Measurements from ENCODE around the gene DALRD3. TPM values are rescaled to one million over a fixed set of nuclear protein-coding genes. Genes with fewer than 3 reads are reported as not detected.

Gene DALRD3, protein sequence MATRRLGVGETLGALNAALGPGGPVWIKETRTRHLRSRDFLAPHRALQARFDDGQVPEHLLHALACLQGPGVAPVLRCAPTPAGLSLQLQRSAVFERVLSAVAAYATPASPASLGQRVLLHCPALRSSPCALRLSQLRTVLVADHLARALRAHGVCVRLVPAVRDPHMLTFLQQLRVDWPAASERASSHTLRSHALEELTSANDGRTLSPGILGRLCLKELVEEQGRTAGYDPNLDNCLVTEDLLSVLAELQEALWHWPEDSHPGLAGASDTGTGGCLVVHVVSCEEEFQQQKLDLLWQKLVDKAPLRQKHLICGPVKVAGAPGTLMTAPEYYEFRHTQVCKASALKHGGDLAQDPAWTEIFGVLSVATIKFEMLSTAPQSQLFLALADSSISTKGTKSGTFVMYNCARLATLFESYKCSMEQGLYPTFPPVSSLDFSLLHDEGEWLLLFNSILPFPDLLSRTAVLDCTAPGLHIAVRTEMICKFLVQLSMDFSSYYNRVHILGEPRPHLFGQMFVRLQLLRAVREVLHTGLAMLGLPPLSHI
- total RNA-seq: 29.4 and 30.6 TPM in 2 replicates

- peak; percentile 65 to 66 for DNase-seq (ENCODE audit: low read depth in 2 of 2)
Observed at GRCh38 chr3:49017971-49018706, at the start of gene DALRD3. DALRD3 (minus strand) TSS chr3:49018580; CDS start chr3:49018564, 16 bp downstream.

GRCh38 chr3:49058011-49058410, 39.6 kb upstream of the DALRD3 start:
- no peak for DNase-seq (ENCODE audit: low read depth in 2 of 2)

DNA sequence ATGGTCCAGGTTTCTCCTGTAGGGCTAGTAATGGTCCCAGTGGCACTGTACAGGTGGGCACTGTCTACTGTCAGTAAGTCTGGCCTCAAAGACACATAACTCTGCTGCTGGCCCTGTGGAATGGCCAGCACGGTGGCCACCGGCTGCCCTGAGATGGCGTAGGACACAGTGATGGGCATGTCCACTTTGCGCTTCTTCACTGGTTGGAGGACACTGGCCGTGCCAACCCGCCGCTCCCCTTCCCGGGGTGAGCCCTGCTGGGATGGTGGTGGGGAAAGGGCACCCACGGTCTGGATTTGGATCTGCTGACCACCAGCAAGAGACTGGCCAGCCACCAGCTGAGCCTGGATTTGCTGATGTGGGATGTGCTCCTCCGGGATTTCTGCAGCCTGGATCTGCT, 38.9 kb upstream of the DALRD3 start:
- no peak for DNase-seq (ENCODE audit: low read depth in 2 of 2)

GRCh38 chr3:49054344-49054862, 36.0 kb upstream of the DALRD3 start:
- no peak for DNase-seq (ENCODE audit: low read depth in 2 of 2)

- no peak for DNase-seq (ENCODE audit: low read depth in 2 of 2)
Observed at GRCh38 chr3:49053543-49053942, 35.2 kb upstream of the DALRD3 start.

GRCh38 chr3:49035281-49035680, 16.9 kb upstream of the DALRD3 start:
- DNase-seq (ENCODE audit: low read depth in 2 of 2): no peak

- DNase-seq (ENCODE audit: low read depth in 2 of 2): no peak
Observed at GRCh38 chr3:49034650-49035049, 16.3 kb upstream of the DALRD3 start.

GRCh38 chr3:49032646-49033304, 14.4 kb upstream of the DALRD3 start:
- no peak for DNase-seq (ENCODE audit: low read depth in 2 of 2)

DNA sequence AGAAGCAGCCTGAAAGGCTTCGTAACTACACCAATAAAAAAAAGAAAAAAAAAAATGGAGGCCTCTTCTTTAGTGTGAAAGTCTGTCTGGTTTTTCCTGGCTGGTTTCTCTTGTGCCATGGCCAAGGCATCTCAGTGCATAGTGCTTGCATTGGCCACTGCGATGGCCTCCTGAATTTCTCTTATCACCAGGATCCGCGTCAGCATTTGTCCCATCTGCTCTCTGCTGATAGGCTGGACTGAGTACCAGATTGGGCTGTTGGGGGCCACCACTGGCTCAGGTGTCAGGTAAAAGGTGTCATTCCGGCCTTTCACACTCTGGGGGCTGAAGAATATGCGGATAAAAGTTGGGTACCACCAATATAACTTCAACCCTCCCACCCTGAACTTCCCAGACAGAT, 11.9 kb upstream of the DALRD3 start:
- no peak for DNase-seq (ENCODE audit: low read depth in 2 of 2)

- DNase-seq (ENCODE audit: low read depth in 2 of 2): no peak
Observed at GRCh38 chr3:49029563-49029884, 11.1 kb upstream of the DALRD3 start.

GRCh38 chr3:49028673-49029562, 10.5 kb upstream of the DALRD3 start, which contains the start of gene IMPDH2:
IMPDH2 (minus strand) TSS chr3:49029398; CDS start chr3:49029350, 48 bp downstream.
- peak; percentile 94 to 96 for DNase-seq (ENCODE audit: low read depth in 2 of 2)

DNA sequence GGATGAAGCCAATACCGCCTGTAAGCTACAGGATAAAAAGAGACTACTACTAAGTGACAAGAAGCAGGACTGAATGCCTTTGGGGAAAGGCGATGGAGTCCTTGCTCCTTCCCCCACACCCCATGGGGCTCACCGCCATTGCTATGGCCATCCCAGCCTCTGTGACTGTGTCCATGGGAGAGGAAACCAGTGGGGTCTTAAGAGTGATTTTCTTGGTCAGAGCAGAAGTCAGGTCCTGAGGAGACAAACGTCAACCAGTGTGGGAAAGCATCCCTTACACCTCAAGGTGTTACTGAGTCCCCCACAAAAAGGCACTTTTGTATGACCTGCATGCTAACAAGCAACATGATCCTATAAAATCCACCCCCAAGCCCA, 9.9 kb upstream of the DALRD3 start:
- no peak for DNase-seq (ENCODE audit: low read depth in 2 of 2)

- DNase-seq (ENCODE audit: low read depth in 2 of 2): no peak
Observed at GRCh38 chr3:49027634-49028033, 9.3 kb upstream of the DALRD3 start.

DNA sequence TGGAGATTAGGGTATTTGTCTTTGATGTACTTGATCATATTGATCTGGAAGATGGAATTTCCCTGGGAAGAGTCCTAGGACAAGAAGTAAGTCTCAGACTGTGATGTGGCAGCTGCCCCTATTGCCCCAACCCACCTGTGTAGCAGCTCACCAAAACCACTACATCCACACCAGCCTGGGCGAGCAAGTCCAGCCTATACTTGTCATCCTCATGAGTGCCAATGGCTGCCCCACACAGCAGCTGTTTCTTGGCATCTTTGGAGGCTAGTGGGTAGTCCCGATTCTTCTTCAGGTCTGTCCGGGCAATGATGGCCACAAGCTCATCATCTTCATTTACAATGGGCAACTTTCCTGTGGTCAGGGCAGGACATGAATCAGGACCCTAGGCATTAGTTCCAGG, 8.2 kb upstream of the DALRD3 start:
- no peak for DNase-seq (ENCODE audit: low read depth in 2 of 2)

- DNase-seq (ENCODE audit: low read depth in 2 of 2): no peak
Observed at GRCh38 chr3:49025793-49026520, 7.6 kb upstream of the DALRD3 start.

DNA sequence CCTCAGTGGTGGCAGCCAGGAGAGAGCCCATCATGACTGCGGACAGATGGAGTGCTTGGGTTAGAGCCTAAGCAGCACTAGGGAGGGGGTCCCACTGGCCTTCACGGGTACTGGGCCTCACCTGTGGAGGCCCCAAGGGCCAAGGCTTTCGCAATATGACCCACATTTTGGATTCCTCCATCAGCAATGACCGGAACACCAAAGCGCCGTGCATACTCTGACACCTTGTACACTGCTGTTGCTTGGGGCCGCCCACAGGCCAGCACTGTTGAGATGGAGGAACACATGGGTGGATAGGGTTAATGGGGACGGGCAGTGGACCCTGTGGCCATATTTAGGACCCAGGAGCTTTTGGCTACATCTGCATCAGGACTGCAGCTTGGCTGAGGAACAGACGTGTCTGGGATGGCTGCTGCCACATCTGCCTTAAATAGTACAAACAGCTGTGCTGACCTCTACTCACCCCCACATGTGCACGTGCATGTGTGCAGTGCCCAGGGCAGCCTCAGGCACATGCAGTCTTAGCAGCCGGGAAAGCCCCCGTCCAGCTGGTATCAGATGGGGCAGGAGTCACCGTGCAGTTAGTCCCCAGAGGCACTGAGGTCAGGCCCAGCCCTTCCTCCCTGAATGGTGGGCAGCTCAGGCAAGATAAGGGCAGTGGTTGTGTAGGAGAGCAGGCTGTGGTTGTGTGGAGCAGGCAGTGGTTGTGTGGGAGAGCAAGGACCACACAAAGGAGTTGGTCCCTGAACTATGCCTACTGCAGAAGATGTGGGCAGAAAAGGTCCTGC, 6.8 kb upstream of the DALRD3 start:
- DNase-seq (ENCODE audit: low read depth in 2 of 2): no peak

GRCh38 chr3:49024449-49024848, 6.1 kb upstream of the DALRD3 start:
- no peak for DNase-seq (ENCODE audit: low read depth in 2 of 2)

DNA sequence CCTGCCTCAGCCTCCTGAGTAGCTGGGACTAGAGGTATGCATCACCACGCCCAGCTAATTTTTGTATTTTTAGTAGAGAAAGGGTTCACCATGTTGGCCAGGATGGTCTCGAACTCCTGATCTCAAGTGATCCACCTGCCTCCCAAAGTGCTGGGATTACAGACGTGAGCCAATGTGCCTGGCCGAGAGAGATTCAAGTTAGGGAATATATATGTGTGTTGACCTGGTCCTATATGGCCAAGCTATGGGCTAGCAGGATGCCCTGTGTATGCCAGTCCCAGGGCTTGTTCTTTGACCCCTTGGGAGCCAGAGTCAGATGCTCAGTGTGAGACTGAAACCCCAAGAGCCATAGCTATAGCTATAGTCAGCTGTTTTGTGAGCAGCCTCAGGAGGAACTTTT, 5.4 kb upstream of the DALRD3 start:
- DNase-seq (ENCODE audit: low read depth in 2 of 2): no peak

DNA sequence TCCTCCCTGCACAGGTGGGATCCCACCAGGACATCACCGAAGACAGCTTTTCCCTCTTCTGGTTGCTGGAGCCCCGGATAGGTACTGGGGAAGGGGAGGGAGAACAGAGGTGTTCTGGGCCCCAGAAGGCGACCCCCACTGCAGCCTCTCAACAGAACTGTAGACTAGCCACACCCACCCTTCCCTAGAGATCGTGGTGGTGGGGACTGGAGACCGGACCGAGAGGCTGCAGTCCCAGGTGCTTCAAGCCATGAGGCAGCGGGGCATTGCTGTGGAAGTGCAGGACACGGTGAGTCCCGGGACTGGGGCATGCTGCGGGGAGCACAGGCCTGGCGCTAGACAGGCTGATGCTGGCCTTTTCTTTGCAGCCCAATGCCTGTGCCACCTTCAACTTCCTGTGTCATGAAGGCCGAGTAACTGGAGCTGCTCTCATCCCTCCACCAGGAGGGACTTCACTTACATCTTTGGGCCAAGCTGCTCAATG, 4.3 kb upstream of the DALRD3 start:
- DNase-seq (ENCODE audit: low read depth in 2 of 2): no peak
